Liver (tissue), 3 donors: ENCODE measurements around the gene ZBTB38.

Experiments used
- GABPA ChIP-seq, 2 donors: IDR thresholded peaks in 1 of 2; conservative IDR thresholded peaks in 1 of 2; 2 replicates each; pipeline ENCODE4 v1.6.1; 2016; ENCODE audit warnings: antibody characterized with exemption in 2 of 2, mild to moderate bottlenecking in 1 of 2, moderate library complexity in 1 of 2
- HNF4A ChIP-seq, 2 donors: conservative IDR thresholded peaks; 2 replicates each; pipeline ENCODE4 v1.6.1; 2016; ENCODE audit warnings: antibody characterized with exemption in 2 of 2, mild to moderate bottlenecking in 2 of 2
- NR2F2 ChIP-seq: IDR thresholded peaks from 2 replicates; pipeline ENCODE4 v1.6.1; 2016; ENCODE audit warnings: antibody characterized with exemption
- RXRA ChIP-seq, 2 donors: IDR thresholded peaks; 2 replicates each; pipeline ENCODE4 v1.6.1; 2017 to 2018; ENCODE audit warnings: antibody characterized with exemption in 2 of 2, mild to moderate bottlenecking in 1 of 2
- TAF1 ChIP-seq: conservative IDR thresholded peaks from 2 replicates; pipeline ENCODE4 v1.6.1; 2016; ENCODE audit warnings: antibody characterized with exemption, mild to moderate bottlenecking
- TF ChIP-seq, protein P1 (sequence below): fragments of 150-350 bp; IDR thresholded peaks from 2 replicates; pipeline ENCODE4 v1.5.1; 2017; ENCODE audit warnings: improper control_type of control experiment, low read depth, low read length; ENCODE audit not compliant: missing input control
- donor health status: healthy.
- donor health status: healthy.

DNA sequence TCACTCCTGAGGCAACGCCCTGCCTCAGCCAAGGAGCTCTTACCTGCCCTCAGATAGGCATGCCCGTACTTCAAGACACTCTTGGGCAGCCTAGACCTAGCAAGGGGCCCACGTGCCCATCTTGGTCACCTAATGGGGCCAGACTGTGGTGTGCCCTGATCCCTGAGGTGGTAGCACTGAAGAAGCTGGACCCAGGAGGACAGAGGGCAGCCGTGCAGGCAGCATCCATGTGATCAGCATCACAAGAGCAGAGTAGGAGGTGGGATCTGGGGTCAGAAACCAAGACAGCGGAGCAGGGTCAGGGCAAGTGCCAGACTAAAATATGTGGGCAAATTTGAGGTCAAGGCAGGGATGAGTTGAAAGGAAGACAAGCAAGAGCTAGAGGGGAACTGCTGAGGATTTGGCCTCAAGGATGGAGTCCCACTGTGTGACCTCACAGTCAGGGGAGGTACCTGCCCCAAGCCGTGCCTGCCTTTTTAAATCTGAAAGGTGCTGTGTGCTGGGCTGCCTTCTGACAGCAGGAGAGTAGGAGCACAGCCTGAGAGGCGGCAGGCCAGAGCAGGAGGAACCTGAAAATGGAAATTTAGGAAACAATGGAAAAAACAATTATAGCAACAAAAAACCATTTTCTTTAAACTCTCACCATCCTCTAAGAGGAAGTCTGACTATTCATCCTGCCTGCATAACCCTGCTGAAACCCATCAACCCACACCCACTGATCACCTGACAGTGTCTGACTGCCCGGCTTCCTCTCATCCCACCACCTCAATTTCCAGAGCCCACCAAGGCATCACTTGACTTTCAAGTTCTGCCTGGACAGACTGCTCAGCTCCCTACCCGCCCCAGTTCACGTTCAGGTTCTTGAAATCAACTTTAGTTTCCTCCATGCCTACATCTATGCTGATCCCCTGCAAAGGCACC, 7.3 kb downstream of the ZBTB38 start:
- TF ChIP-seq, protein P1, sequence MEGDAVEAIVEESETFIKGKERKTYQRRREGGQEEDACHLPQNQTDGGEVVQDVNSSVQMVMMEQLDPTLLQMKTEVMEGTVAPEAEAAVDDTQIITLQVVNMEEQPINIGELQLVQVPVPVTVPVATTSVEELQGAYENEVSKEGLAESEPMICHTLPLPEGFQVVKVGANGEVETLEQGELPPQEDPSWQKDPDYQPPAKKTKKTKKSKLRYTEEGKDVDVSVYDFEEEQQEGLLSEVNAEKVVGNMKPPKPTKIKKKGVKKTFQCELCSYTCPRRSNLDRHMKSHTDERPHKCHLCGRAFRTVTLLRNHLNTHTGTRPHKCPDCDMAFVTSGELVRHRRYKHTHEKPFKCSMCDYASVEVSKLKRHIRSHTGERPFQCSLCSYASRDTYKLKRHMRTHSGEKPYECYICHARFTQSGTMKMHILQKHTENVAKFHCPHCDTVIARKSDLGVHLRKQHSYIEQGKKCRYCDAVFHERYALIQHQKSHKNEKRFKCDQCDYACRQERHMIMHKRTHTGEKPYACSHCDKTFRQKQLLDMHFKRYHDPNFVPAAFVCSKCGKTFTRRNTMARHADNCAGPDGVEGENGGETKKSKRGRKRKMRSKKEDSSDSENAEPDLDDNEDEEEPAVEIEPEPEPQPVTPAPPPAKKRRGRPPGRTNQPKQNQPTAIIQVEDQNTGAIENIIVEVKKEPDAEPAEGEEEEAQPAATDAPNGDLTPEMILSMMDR, result no peak
- TF ChIP-seq HNF4A (conservative IDR thresholded peaks at IDR 0.05), result no peak
- TF ChIP-seq NR2F2, result no peak
- no peak for TF ChIP-seq GABPA (IDR thresholded peaks at IDR 0.05 in 1 of 2, conservative IDR thresholded peaks at IDR 0.05 in 1 of 2)
- no peak for TF ChIP-seq TAF1
- TF ChIP-seq RXRA (IDR thresholded peaks at IDR 0.05), result no peak
